NCI-H226 (cell line): ENCODE measurements around the gene DCC.

Experiments used
- DNase-seq: peaks from one replicate; pipeline ENCODE4 v3.0.0-alpha.2; 2015

The DCC gene

DNA sequence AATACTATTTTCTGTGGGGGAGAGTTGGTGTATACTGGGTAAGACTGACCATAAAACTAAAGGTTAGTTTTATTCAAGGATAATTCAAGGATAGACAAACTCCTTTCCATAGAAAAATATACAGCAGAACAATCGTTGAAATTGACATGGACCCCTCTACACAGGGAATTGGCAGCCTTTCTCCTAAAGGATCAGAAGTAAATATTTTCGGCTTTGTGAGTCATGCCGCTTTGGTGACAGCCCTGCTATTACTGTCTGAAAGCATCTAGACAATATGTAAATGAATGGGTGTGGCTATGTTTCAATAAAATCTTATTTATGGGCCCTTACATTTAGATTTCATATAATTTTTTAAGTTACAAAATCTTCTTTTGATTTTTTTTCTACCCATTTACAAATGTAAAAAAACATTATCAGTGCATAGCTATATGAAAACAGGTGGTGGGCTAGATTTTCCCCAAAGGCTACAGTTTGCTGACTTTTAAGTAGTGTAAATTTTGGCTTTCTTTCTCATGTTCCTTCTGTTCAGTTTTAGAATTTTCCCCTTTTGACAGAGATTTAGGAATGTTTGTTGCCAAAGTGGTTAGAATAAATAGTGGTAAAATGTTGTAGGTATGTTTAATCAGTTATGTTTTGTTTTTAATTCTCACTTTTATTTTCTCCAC lies 270.6 kb downstream of the DCC start:
- no peak for DNase-seq

- DNase-seq, result no peak
These were observed 272.4 kb downstream of the DCC start for GRCh38 chr18:52612406-52612805.

DNA sequence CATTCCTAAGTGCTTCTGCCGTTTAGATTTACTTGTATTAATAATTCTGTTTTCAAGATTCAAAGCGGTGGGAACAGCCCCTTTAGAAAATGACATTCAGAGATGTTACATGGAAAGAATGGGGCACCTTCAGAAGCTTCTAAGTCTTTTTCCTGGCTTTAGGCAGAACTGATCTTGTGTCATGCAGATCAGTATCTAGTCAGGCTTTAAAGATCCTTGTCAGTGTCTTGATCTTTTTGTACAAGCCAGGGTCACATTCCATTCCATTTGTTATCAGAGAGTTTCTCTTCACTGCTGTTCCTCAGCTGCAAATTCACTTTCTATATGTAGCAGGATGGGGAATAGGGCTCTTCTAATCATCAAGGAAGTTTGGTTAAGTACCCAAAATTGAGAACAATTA lies 275.3 kb downstream of the DCC start:
- DNase-seq, result no peak

- no peak for DNase-seq
These were observed 275.9 kb downstream of the DCC start for GRCh38 chr18:52615943-52616342.

DNA sequence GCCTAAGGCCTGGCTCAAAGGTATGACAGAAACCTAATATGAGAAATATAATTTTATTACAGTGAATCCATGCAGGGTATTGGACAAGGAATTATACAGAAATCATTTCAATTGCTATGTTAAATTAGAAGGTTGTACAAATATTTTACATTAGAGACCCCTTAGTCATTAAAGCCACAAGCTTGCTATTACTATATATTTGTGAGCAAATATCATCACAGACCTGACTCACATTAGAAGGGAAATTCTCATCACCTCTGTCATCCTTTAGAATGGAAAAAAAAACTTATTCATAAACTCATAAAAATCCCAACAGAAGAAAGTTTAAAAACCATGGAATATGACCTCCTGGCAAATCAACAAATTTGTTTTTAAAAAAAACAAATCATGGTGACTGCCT lies 277.9 kb downstream of the DCC start:
- no peak for DNase-seq

- no peak for DNase-seq
These were observed 281.0 kb downstream of the DCC start for GRCh38 chr18:52620926-52621439.

GRCh38 chr18:52624702-52625101 lies 284.7 kb downstream of the DCC start:
- DNase-seq, result no peak

DNA sequence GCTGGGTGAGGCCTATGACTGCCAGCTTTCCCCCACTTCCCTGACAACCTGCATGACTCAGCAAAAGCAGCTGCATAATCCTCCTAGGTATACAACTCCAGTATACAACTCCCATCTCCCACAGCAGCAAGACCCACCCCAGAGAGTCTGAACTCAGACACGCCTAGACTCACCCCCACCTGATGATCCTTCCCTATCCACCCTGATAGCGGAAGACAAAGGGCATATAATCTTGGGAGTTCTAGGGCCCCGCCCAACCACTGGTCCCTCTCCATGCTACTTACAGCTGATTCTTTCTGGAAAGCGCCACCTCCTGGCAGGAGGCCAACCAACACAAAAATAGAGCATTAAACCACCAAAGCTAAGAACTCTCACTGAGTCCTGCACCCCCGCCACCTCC lies 296.5 kb downstream of the DCC start:
- no peak for DNase-seq

DNA sequence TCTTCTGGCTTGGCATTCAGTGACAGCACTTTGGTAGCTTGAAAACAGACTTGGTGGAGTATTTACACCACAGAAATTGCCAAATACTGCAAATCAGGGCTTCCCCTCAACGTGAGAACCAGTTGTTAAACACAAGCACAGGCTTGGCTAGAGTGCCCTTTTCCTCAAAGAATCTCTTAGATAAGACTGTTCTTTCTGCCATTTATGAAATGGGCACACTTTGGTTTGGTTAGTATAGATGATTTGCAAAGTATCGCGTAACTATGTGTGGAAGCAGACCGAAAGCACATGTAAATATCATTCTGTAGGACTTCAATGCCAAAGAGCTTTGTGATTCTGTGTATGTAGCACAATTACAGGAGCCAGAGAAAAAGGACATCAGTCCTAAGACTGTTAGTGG lies 308.2 kb downstream of the DCC start:
- no peak for DNase-seq

- DNase-seq, result no peak
These were observed 312.4 kb downstream of the DCC start for GRCh38 chr18:52652391-52652790.

DNA sequence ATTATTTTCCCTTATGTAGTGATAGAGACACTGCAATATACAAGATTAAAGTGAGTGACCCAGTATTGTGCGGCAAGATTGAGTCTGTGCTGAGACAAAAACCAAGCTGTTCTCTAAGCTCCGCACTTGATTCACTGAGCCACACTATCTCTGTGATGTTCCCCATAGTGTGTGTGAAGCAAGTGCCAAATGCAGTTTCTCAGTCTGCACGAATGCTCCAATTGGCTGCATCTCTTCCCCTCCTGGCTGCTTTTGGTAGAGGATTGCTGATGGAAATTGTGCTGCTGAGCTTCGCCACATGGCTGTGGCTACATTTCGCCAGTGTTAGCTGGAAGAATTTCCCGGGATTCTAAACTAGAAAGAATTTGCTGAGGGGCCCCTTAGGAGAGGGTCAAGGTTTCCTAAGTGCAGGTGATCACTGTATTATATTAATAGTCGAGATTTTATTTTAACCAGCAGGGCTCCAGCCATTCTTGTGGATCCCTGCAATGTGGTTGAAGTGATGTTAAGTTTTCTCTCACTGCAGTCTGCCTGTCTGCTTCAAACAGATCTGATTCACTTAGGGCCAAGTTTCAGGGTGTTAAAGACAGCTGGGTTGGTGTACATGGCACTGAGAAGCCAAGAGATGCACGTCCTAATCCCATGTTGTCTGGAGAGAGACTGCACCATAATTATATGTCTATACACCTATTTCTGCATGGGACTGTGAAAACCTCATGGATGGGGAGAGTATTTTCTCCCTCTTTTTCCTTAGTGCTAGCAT lies 317.2 kb downstream of the DCC start:
- DNase-seq, result no peak

GRCh38 chr18:52667463-52668065 lies 327.6 kb downstream of the DCC start:
- DNase-seq, result no peak

DNA sequence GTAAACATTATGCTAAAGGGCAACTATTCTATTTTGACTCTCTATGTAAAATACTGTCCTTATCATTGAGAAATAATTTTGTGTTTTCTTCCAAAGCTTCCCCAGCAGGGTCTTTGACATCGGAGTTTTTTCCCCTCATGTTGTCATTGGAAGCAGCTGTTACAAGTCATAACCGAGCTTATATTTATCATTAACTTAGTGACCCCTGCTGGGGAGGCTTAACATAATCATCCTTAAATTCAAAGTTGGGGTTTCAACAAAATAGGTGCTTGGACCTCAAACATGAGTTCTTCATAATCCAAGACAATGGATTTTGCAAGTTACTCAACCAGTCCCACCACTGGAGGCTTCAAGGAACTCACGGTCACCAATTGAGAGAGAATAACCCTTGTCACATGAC lies 330.9 kb downstream of the DCC start:
- DNase-seq, result no peak

GRCh38 chr18:52678034-52678433 lies 338.0 kb downstream of the DCC start:
- DNase-seq, result no peak

DNA sequence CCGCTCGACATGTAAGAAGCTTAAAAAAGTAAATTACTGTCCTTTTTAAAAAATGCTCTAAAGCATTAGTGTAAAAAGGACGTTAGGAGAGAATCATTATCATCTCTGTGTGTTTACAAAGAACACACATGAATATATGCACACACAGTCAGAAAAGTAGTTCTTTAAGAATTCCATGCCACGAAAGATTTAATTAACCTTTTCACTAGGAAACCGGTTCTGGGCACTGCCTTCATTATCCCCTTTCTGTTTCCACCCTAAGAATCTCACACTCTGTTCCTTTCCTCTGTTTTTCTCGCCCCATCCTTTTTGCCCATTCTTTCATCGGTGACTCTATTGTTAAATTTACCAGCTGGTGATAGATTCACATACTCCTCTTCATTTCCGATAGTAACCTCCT lies 338.6 kb downstream of the DCC start:
- no peak for DNase-seq

- no peak for DNase-seq
These were observed 339.4 kb downstream of the DCC start for GRCh38 chr18:52679354-52679753.

DNA sequence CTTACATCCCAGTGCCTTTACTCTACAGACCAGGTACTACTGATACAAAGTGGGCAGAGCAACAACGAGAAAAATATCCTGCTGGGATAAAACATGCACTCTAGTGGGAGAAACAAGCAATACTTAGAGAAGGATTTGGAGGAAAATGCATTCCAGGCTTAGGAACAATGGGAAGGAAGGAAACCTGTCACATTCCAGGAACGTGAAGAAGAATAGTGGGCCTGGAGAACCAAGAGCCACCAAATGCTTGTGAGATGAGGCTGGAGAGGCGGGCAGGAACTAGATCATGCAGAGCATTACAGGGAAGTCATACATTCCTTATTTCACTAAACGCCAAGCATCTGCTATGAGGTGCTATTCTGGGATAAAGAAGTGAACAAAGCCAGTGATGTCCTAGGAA lies 342.3 kb downstream of the DCC start:
- no peak for DNase-seq

GRCh38 chr18:52685316-52685715 lies 345.3 kb downstream of the DCC start:
- DNase-seq, result no peak

- no peak for DNase-seq
These were observed 351.8 kb downstream of the DCC start for GRCh38 chr18:52691841-52692240.

DNA sequence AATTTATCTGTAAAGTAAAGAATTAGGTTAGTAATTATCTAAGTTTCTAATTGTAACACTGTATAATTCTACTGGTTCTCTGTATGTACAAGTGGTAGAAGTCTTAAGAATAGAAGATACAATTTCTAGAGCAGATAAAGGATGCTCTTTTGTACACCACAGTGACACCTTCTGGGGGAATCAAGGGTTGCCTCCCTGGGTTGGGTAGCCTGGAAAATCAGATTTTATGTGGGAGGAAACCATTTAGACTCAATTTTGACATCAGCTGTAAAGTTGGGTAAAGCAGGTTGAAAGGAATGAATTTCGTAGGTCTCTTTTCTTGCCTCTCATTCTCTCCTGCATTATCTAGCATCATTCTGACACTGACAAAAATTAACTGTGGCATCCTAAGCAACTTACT lies 354.8 kb downstream of the DCC start:
- no peak for DNase-seq

DNA sequence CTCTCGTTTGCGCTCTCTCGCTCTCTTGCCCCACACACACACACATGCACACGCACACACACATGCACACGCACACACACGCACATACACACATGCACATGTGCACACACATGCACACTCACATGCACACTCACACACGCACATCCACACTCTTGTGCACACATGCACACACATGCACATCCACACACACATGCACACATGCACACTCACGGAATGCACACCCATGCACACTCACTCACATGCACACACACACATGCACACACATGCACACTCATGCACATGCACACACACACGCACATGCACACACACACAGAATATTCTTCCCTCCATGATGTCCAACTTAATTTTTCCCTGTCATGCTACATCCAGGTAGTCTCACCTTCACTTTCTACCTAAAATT lies 360.1 kb downstream of the DCC start:
- DNase-seq, result no peak

DNA sequence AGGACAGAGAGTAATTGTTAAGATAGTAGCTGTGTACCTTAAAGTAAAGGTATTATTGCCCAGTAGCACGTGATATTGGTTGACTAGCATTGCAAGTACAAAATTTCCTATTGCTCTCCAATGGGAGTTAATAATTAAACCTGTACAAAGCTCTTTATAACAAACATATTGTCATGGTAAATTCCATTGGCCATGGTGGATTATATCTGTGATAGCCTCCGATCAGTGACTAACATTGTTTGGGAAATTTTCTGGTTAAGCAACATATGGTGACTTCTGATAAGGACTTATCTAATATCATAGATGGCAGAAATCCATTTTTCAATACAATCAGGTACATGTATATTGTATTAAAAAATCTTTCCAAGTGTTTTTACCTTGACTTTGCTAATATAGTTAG lies 360.8 kb downstream of the DCC start:
- DNase-seq, result no peak

DNA sequence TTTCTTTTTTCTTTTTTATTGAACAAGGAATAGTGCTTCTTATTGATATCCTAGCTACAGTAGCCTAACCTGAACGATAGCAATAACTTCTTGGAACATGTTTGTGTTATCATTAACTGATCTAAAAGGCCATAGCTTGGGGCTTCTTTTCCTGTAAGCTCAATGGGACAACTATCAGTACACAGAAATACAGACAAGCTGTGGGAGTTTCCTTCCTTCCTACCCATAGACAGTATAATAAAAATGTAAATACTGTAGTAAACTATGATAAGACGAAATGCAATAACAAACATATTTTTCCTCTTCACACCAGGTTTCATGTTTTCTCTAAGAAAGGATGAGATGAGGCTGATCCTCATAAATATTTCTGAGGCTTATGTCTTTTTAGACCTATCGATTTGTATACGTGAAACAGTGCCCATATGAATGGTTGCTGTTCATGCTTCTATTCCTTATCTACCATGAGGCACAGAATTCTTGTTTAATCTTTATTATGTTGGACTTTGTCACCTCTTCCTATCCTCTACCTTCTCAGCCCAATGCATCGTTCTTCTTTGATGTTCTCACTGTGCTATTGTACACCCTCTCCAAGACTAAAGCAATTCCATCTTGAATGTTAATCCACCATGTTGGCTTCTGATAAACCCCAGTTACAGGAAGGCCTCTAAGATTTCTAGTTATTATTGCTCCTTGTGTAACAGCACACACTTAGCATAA lies 361.4 kb downstream of the DCC start:
- no peak for DNase-seq

GRCh38 chr18:52715421-52715820 lies 375.4 kb downstream of the DCC start:
- no peak for DNase-seq
